Activated T-cell treated with anti-CD3 and anti-CD28 coated beads for 1 hour (primary cell): ENCODE measurements around the gene IL20RB.

ENCODE experiments used
- DNase-seq: peaks from one replicate; pipeline ENCODE4 v3.0.0-alpha.2; 2020; ENCODE audit warnings: low read depth

IL20RB gene

GRCh38 chr3:136957751-136958288, at the start of gene IL20RB:
TSS of gene IL20RB (plus strand) at chr3:136957983. CDS start at chr3:136958114, 131 bp downstream.
- no peak for DNase-seq

- no peak for DNase-seq
Observed at GRCh38 chr3:136908297-136908696, 49.5 kb upstream of the IL20RB start.

- DNase-seq, result no peak
Observed at GRCh38 chr3:136909187-136909586, 48.6 kb upstream of the IL20RB start.

GRCh38 chr3:136910697-136911096, 47.1 kb upstream of the IL20RB start:
- DNase-seq, result no peak

- DNase-seq, result no peak
Observed at GRCh38 chr3:136913168-136913567, 44.6 kb upstream of the IL20RB start.

DNA sequence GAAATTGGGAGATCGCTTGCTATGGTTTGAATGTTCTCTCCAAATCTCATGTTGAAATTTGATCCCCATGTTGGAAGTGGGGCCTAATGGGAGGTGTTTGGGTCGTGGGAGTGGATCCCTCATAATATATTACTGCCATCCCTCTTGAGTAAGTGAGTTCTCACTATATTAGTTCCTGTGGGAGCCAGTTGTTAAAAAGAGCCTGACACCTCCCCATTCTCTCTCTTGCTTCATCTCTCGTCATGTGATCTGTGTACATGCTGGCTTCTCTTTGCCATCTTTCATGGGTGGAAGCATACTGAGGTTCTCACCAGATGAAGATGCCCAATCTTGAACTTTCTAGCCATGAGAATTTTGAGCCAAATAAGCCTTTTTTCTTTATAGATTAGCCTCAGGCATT, 43.0 kb upstream of the IL20RB start:
- DNase-seq, result no peak

DNA sequence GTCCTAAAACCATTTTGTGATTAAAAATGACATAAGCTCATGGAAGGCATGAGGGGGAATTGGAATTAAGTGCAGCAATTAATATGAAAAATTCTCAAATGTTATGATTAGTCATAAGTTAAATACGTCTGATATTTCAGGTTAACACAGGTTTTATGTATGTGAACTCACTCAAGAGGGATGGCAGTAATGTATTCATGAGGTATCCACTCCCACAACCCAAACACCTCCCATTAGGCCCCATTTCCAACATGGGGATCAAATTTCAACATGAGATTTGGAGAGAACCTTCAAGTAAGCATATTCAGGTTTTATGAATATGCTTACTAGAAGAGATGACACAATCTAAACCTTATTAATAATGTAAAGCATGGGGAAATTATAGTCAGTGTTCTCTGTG, 41.6 kb upstream of the IL20RB start:
- DNase-seq, result no peak

DNA sequence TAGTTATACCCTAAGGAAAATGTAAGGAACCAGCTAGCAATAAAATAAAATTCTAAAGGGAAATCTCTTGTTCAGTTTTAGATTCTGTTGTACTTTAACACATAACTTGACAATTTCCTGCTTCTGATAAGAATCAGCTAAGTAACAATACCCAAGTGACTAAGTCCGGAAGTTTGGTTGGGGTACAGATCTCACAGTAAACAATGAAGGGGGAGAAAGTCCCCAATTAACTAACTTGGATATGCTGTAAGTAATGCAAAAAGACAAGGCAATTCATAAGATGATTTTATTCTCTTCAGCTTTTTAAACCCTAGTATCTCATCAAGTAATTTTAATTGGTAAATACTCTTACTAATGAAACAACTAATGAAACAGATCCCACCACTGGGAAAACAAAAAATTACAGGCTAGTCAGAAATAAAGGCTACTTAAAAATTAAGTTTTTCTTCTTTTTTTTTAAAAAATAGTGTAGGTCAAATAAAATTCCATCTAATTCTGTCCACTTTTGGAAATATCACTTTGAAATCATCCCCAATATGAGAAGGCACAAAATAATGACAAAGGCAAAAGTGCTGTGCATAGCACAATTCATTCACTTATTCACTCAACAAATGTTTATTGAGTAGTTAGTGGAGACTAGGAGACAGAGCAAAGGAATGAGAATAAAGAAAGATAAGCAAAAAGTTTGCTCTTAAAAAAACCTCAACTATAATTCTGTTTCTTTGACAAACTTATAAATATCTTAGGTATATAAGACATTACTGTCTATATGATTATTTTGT, 37.8 kb upstream of the IL20RB start:
- DNase-seq, result no peak

GRCh38 chr3:136920904-136921611, 36.7 kb upstream of the IL20RB start:
- no peak for DNase-seq

DNA sequence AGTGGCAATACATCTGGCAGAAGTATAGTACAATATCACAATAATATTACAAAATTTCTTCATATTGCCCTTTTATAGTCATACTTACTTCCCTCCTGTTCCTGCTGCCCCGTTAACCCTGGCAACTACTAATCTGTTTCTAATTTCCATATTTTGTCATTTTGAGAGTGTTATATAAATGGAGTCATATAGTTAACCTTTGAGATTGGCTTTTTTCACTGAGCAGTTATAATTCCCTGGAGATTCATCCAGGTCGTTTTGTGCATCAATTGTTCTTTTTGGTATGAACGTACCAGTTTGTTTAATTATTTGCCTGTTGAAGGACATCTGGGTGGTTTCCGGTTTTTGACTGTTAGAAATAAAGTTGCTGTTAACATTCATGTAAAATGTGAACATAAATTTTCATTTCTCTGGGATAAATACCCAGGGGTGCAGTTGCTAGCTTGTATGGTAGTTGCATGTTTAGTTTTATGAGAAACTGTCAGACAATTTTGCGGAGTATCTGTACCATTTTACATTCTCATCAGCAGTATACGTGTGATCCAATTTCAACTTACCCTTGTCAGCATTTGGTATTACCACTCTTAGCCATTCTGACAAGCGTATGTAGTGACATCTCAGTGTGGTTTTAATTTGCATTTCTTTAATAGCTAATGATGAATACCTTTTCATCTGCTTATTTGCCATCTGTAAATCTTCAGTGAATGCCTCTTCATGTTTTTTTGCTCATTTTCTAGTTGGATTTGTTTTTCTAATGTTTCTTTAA, 32.2 kb upstream of the IL20RB start:
- no peak for DNase-seq

- no peak for DNase-seq
Observed at GRCh38 chr3:136928240-136928639, 29.5 kb upstream of the IL20RB start.

GRCh38 chr3:136929977-136930670, 27.7 kb upstream of the IL20RB start:
- DNase-seq, result no peak

- no peak for DNase-seq
Observed at GRCh38 chr3:136931606-136932005, 26.2 kb upstream of the IL20RB start.

DNA sequence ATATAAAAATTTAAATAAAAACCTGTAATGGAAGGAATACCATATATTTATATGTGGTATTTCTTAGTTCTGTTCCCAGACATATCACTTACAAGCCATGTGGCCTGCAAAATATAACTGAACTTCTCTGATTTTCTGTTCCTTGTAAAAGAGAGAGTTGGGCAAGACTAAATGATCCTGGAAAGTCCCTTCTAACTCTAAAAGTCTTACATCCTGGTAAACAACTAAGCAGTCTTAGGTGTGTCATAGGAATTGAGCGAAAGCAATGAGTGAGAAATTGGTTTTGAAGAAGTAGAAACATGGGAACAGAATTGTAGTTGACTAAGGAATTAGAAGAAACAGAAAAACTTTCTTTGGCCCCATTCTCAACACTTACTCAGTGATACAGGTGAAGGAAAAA, 25.3 kb upstream of the IL20RB start:
- no peak for DNase-seq

GRCh38 chr3:136932978-136933772, 24.6 kb upstream of the IL20RB start:
- no peak for DNase-seq

GRCh38 chr3:136937175-136937574, 20.6 kb upstream of the IL20RB start:
- no peak for DNase-seq

DNA sequence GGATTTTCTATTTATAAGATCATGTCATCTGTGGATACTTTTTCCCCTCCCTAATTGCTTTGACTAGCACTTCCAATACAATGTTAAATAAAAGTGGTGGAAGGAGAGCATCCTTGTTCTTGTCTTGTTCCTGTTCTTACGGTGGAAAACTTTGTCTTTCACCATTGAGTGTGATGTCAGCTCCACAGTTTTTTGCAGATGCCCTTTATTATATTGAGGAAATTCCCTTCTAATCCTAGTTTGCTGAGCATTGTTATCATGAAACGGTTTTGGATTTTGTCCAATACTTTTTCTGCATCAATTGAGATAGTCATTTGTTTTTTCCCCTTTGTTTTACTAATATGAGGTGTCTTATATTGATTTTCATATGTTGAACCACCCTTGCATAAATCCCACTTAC, 19.9 kb upstream of the IL20RB start:
- DNase-seq, result no peak

DNA sequence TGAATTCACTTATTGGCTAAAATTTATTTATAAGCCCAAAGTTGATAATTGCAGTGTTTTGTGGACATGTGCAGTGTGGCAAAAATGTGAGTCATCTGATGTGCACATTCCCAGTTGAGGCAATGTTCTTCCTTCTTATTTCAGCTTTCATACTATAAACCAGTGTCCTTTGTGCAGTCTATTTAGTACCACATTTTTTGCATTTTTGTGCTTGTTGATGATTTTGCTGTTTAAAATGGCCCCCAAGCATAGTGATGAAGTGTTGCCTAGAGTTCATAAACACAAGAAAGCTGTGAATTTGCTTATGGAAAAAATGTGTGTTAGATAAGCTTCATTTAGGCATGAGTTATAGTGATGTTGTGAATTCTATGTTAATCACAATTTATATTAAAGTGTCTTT, 19.4 kb upstream of the IL20RB start:
- DNase-seq, result no peak

DNA sequence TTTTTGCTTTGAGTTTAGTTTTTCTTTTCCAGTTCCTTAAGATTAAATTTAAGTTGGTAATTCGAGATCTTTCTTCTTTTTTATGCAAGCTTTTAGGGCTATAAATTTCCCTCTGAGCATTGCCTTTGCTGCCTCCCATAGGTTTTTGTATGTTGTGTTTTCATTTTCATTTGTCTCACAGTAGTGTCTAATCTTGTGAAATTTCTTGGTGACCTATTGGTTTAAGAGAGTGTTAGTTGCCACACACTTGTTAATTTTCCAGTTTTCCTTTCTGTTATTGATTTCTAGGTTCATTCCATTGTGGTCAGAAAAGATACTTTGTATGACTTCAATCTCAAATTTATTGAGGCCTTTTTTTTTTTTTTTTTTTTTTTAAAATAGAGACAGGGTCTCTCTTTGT, 18.3 kb upstream of the IL20RB start:
- DNase-seq, result no peak

DNA sequence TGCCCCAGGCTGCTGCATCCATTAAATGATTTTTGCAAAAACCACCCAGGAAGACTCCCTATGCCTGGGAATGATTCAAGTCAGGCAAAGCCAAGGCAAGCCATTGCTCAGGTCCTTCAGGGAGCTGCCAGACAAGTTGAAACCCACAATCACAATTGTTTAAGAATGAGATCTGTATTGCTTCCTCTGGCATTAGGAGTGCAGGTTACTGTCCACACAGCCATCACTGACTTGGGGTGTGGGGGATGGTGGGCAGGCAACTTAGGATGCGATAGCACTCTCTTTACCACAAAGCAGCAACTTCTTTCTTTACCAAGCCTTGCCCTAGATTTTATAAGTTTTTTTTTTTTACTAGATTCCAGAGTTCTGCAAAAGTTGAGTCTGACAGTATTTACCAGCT, 15.0 kb upstream of the IL20RB start:
- DNase-seq, result no peak

GRCh38 chr3:136943436-136943835, 14.3 kb upstream of the IL20RB start:
- DNase-seq, result no peak
